Stimulated activated CD8-positive, alpha-beta memory T cell treated with anti-CD3 and anti-CD28 coated beads, Interleukin-15, amount 100 ng/mL, for 48 hours (primary cell): Measurements from ENCODE around the gene ZNF273.
"Not testable (repeated sequence)": the region's sequence is repeated elsewhere in the genome, so short reads cannot be mapped to it uniquely, and the experiment has no call there.

Experiments
- DNase-seq, 2 donors: peaks; one replicate each; pipeline ENCODE4 v3.0.0-alpha.2; 2020; ENCODE audit warnings: low read depth in 2 of 2

The ZNF273 gene

GRCh38 chr7:64888901-64889685 is 14.0 kb upstream of the ZNF273 start:
- no peak for DNase-seq

- no peak for DNase-seq
These were observed 13.3 kb upstream of the ZNF273 start for GRCh38 chr7:64889686-64890162.

- not testable (repeated sequence) for DNase-seq
These were observed 12.8 kb upstream of the ZNF273 start for GRCh38 chr7:64890273-64890672.

GRCh38 chr7:64890761-64891362 is 12.2 kb upstream of the ZNF273 start:
- no peak for DNase-seq

- not testable (repeated sequence) for DNase-seq
These were observed 11.6 kb upstream of the ZNF273 start for GRCh38 chr7:64891363-64892081.

GRCh38 chr7:64892116-64892515 is 11.0 kb upstream of the ZNF273 start:
- no peak for DNase-seq

- DNase-seq, result no peak
These were observed 10.3 kb upstream of the ZNF273 start for GRCh38 chr7:64892666-64893309.

- DNase-seq, result no peak
These were observed 9.7 kb upstream of the ZNF273 start for GRCh38 chr7:64893401-64893800.

- DNase-seq, result not testable (repeated sequence)
These were observed 640 bp upstream of the ZNF273 start for GRCh38 chr7:64902461-64902805.

GRCh38 chr7:64904008-64904407 is 935 bp downstream of the ZNF273 start:
- DNase-seq, result no peak

- DNase-seq, result no peak
These were observed 2.1 kb downstream of the ZNF273 start for GRCh38 chr7:64905133-64905532.

GRCh38 chr7:64905547-64905946 is 2.5 kb downstream of the ZNF273 start:
- no peak for DNase-seq

GRCh38 chr7:64907641-64908326 is 4.7 kb downstream of the ZNF273 start:
- no peak for DNase-seq

GRCh38 chr7:64908358-64908757 is 5.3 kb downstream of the ZNF273 start:
- no peak for DNase-seq

GRCh38 chr7:64914557-64914956 is 11.5 kb downstream of the ZNF273 start:
- DNase-seq, result no peak

GRCh38 chr7:64915301-64915700 is 12.2 kb downstream of the ZNF273 start:
- not testable (repeated sequence) for DNase-seq

GRCh38 chr7:64928252-64929187 is 25.4 kb downstream of the ZNF273 start:
- DNase-seq, result not testable (repeated sequence)

GRCh38 chr7:64934478-64934877 is 31.4 kb downstream of the ZNF273 start:
- no peak for DNase-seq

GRCh38 chr7:64938540-64938939 is 35.5 kb downstream of the ZNF273 start:
- DNase-seq, result no peak

GRCh38 chr7:64940021-64940420 is 36.9 kb downstream of the ZNF273 start:
- DNase-seq, result not testable (repeated sequence)
